GM08714 (cell line): ENCODE results near the gene PRR7.
"Not testable (repeated sequence)": the region's sequence is repeated elsewhere in the genome, so short reads cannot be mapped to it uniquely, and the experiment has no call there.

Experiments used
- H3K4me3 ChIP-seq: fragments of 200-500 bp; sonication (Bioruptor generic); 2 replicates; pipeline ENCODE4 v1.5.1; 2014; ENCODE audit warnings: mild to moderate bottlenecking, low read length, inconsistent platforms
- ZNF274 ChIP-seq: IDR thresholded peaks from 2 replicates; pipeline ENCODE4 v1.6.1; 2012; ENCODE audit warnings: mild to moderate bottlenecking, low read depth, low read length

PRR7 gene

GRCh38 chr5:177410575-177410974 is 36.0 kb upstream of the PRR7 start:
- H3K4me3 ChIP-seq, result no peak overlapping the region
- no peak for TF ChIP-seq ZNF274

DNA sequence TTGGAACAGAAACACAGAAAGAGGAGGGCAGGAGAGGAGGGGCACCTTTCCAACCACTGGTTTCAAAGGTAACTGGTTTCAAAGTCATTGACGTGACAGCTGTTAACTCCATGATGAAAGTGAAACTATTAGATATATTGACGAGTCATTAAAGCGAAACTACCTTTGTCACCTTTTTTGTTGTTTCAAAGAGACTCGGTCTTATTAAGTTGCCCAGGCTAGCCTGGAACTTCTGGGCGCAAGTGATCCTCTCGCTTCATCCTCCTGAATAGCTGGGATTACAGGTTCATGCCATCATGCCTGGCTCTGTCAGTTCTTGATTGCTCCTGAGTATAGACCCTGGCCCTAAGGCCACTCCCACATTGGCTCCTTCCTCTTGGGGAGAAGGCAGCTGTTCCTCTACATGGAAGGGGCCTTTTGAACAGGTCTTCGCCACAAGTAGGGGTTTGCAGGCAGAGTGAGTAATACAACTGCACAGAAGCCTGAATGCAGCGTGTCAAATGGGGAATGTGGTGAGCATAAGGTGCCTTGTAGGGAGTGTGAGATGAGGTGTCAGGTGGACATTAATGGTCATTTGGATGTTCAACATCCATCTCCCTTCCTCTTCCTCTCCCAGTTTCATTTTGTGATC is 33.9 kb upstream of the PRR7 start:
- no peak for TF ChIP-seq ZNF274
- peak overlapping the region; percentile 27; the same call in 1 of the 2 replicates for H3K4me3 ChIP-seq

DNA sequence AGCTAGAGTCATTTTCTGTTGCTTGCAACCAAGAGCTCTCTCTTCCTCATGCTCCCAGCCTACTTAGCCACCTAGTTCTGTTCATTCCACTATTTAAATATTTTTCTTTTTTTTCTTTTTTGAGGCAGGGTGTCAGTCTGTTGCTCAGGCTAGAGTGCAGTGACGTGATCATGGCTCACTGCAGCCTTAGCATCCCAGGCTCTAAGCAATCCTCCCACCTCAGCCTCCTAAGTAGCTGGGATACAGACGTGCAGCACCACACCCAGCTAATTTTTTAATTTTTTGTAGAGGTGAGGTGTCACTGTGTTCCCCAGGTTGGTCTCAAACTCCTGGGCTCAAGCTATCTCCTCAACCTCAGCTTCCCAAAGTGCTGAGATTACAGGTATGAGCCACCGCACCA is 32.1 kb upstream of the PRR7 start:
- TF ChIP-seq ZNF274, result no peak
- H3K4me3 ChIP-seq, result no peak overlapping the region

- not testable (repeated sequence) for H3K4me3 ChIP-seq
These were observed 29.5 kb upstream of the PRR7 start for GRCh38 chr5:177417081-177417480.

DNA sequence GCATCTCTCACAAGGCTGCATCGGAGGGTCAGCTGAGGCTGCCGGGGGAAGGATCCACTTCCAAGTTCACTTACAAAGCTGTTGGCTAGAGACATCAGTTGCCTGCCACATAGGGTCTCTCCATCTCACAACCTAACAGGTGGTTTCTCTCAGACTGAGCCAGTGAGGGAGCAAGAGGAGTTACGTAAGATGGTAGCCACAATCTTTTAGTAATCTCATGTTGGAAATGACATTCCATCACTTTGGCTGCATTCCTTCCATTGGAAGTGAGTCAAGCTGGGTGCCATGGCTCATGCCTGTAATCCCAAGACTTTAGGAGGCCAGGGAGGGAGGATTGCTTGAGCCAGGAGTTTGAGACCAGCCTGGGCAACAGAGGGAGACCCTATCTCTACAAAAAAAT is 27.6 kb upstream of the PRR7 start:
- H3K4me3 ChIP-seq, result no peak overlapping the region
- TF ChIP-seq ZNF274, result no peak

- not testable (repeated sequence) for H3K4me3 ChIP-seq
These were observed 26.1 kb upstream of the PRR7 start for GRCh38 chr5:177420472-177420871.

DNA sequence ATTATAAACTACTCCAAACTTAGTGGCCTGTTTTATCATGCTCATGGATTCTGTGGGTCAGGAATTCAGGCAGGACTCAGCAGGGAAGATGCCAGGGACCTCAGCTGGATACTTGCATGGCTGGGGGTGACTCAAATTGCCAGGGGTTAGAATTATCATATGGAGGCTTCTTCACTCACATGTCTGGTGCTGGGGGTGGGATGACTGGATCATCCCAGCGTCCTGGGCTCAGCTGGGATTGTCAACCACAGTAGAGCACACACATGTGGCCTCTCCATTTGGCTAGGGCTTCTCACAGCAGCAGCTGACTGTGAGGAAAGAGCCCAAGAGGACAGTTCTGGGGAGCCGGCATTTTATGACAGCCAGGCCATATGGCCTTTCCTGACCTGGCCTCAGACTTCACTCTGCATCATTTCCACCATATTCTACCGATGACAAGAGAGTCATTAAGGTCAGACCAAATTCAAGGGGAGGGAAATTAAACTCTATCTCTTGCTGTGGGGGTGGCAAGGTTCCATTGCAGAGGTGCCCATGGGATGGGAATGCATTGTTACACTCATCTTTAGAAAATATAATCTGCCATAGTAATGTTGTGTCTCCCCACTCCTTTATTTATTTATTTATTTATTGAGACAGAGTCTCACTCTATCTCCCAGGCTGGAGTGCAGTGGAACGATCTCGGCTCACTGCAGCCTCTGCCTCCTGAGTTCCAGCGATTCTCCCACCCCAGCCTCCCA is 25.4 kb upstream of the PRR7 start:
- no peak overlapping the region for H3K4me3 ChIP-seq
- TF ChIP-seq ZNF274, result no peak

DNA sequence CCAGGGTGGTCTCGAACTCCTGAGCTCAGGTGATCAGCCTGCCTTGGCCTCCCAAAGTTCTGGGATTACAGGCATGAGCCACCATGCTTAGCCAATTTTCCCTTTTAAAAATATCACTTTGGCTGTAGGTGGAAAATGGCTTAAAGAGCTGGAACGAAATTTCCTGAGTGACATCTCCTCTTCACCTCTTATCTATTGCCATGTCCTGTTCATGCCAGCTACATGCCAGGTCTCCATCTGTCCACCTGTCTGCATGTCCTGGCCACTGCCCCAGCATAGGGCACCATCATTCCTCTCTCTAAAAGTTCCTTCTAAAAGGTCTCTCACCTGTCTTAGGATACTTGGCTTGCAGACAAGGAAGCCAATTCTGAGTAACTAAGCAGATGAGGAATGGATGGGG is 22.9 kb upstream of the PRR7 start:
- no peak for TF ChIP-seq ZNF274
- no peak overlapping the region for H3K4me3 ChIP-seq

DNA sequence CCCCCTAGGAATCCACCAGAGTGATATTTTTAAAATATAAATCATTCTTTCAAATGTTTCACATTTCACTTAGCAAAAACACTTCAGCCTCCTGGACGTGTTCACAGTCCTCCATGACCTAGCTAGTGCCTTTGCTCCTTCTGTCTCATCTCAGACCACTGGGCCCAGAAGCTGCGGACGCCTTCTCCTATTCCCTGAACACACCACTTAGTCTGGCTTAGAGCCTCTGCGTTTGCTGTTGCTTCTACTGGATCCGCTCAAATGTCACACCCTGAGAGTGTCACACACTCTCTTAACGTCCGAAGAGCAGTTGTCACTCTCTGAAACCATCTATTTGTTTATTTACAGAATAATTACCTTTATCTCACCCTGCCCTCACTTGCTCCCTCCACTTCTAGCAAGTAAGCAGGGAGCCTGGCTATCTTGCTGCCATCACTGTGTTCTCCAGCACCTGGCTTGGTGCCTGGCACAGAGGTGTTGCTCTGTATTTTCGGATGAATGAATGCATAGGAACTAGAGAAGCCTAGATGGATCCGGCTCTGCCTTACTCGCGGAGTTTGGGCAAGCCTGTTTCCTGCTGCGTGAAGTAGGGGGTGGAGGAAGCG is 21.3 kb upstream of the PRR7 start:
- peak overlapping the region; percentile 56; the same call in 1 of the 2 replicates for H3K4me3 ChIP-seq
- no peak for TF ChIP-seq ZNF274

- peak overlapping the region; percentile 56; the same call in 1 of the 2 replicates for H3K4me3 ChIP-seq
- TF ChIP-seq ZNF274, result no peak
These were observed 20.6 kb upstream of the PRR7 start for GRCh38 chr5:177425801-177426565.

GRCh38 chr5:177426566-177427210 is 19.9 kb upstream of the PRR7 start, which contains the start of gene GRK6:
Gene GRK6, plus strand, starts transcription at chr5:177426676. Its CDS starts 170 bp downstream, at chr5:177426846.
- TF ChIP-seq ZNF274, result no peak
- peak within 1 kb of the TSS; percentile 71 for H3K4me3 ChIP-seq

GRCh38 chr5:177427211-177427822 is 19.3 kb upstream of the PRR7 start:
- TF ChIP-seq ZNF274, result no peak
- H3K4me3 ChIP-seq, result peak overlapping the region; percentile 71

DNA sequence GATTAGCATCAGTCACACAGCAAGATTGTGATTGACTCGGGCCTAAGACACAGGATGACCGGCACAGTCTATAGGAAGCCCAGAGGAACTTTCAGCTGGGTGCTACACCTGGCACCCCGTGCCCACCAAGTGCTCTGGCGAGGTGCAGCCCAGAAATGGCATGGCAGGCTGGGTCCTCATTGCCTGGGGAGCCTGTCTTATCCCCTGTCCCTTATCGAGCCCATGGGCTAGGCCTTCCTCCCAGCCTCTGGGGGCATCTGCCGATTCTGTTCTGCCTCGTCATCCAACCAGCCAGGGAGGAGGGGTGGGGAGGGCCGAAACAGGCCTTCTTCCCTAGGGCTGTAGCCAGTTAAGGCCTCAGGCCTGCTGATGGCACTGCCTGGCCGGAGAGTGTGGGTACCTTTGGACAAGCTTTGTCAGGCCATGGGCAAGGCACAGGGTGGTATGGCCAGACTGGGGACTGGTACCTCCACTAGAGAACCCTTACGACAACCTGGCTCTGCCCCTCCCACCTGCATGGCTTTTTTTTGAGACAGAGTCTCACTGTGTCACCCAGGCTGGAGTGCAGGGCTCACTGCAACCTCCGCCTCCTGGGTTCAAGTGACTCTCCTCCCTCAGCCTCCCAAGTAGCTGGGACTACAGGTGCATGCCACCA is 18.6 kb upstream of the PRR7 start:
- no peak for TF ChIP-seq ZNF274
- peak overlapping the region; percentile 71; the same call in 1 of the 2 replicates for H3K4me3 ChIP-seq
